ENCODE results near the gene BPIFB3.
"Not testable (repeated sequence)": the region's sequence is repeated elsewhere in the genome, so short reads cannot be mapped to it uniquely, and the experiment has no call there.

BPIFB3 gene

DNA sequence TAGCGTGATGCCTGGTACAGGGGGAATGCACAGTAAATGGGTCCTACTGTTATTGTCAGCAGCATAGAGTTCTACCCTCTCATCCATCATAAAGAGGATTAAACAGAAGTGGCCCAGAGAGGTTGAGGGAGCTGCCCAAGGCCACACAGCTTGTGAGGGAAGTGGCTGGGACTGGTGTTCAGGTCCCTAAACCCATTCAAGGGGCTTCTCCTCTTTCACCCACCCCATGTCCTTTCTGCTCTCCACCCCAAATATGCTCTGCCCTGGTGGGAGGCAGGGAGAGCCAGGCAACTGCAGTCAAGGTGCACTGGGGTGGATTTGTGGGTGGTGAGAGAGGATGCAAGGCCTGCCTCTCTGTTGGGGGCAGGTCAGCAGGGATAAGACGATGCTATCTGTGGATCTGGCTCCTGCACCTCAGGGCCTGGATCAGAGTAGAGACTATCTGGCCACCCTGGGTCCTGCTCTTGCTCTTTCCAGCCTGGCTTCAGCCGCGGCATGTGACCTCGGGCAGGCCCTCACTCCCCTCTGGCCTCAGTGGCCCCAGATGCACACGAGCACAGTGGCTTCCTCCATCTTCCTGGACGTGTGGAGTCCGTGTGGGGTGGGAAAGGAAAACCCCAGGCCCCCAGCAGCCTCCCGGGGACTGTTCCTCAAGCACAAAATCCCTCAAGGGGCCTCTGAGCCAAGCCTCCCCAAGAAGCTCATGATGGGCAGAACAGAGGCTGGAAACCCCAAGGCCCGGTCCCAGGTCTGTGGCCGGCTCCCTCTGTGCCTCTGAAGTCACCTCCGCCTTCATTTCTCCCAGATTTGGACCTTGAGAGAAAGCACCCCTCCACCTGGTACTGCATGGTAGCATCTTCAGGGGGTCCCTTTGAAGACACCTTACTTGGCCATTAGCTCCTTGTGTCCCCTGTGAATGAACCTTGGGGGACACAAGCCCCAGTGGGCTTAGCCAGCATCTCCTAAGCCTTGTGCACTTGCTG lies 25.6 kb upstream of the BPIFB3 start:
- DNase-seq (ENCODE audit: low read depth in 2 of 2, low spot score in 1 of 2): no peak

GRCh38 chr20:33028875-33029274 lies 24.8 kb upstream of the BPIFB3 start:
- DNase-seq (ENCODE audit: low read depth in 2 of 2, low spot score in 1 of 2): no peak

DNA sequence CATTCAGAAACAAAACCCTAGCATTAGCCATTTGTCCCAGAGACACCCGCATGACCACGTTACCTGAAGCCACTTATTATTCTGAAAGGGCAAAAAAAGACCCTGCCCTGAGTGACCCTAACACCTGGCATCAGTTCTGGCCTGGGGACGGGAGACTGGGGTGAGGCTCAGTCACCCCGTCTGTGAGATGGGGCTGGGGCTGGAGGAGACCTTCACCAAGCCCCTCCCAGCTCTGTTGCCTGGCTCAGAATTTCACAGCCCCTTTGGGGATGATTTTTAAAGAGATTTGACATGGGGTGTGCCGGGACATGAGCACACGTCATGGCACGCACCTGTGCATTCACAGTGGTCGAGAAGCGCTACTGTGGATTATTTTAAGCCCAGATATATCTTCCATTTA lies 23.6 kb upstream of the BPIFB3 start:
- DNase-seq (ENCODE audit: low read depth in 2 of 2, low spot score in 1 of 2): no peak

GRCh38 chr20:33030569-33030968 lies 23.1 kb upstream of the BPIFB3 start:
- no peak for DNase-seq (ENCODE audit: low read depth in 2 of 2, low spot score in 1 of 2)

- no peak for DNase-seq (ENCODE audit: low read depth in 2 of 2, low spot score in 1 of 2)
These were observed 22.2 kb upstream of the BPIFB3 start, which contains the start of gene BPIFB6 for GRCh38 chr20:33031531-33031930. BPIFB6 (plus strand) TSS chr20:33031648; CDS start chr20:33031648, 0 bp downstream.

DNA sequence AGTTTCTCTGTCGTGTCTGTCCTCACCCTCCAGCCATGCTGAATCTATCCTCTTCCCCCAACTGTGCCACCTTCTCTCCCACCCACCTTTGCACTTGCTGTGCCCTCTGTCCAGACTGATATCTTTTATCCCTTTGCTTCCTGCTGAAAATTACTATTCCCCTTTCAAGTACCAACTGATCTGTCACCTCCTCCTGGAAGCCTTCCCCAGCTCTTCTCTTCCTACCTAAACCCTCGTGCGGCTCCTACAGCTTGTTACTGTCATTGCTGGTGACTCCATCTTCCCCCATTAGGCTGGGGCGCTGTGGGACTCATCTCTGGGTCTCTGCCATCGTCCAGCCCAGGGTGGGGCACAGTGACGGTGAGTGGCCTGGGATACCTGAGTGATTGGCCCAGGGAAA lies 21.1 kb upstream of the BPIFB3 start:
- no peak for DNase-seq (ENCODE audit: low read depth in 2 of 2, low spot score in 1 of 2)

- DNase-seq (ENCODE audit: low read depth in 2 of 2, low spot score in 1 of 2): no peak
These were observed 20.3 kb upstream of the BPIFB3 start for GRCh38 chr20:33033381-33033780.

GRCh38 chr20:33034115-33034514 lies 19.6 kb upstream of the BPIFB3 start:
- no peak for DNase-seq (ENCODE audit: low read depth in 2 of 2, low spot score in 1 of 2)

- DNase-seq (ENCODE audit: low read depth in 2 of 2, low spot score in 1 of 2): no peak
These were observed 18.7 kb upstream of the BPIFB3 start for GRCh38 chr20:33034901-33035492.

DNA sequence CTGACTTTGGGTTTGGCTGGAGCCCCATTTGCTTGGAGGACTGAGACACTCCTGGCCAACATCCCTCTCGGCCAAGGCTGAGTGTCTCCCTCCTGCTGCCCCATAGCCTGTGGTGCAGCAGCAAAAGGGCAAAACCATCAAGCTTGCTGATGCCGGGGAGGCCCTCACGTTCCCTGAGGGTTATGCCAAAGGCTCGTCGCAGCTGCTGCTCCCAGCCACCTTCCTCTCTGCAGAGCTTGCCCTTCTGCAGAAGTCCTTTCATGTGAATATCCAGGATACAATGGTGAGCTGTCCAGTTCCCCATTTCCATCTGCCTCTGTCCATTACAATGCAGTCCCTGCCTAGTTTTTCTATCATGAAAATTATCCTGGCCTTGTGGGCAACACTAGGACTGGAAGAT lies 16.2 kb upstream of the BPIFB3 start:
- DNase-seq (ENCODE audit: low read depth in 2 of 2, low spot score in 1 of 2): no peak

GRCh38 chr20:33038243-33038642 lies 15.5 kb upstream of the BPIFB3 start:
- DNase-seq (ENCODE audit: low read depth in 2 of 2, low spot score in 1 of 2): no peak

GRCh38 chr20:33042430-33042829 lies 11.3 kb upstream of the BPIFB3 start:
- DNase-seq (ENCODE audit: low read depth in 2 of 2, low spot score in 1 of 2): no peak

DNA sequence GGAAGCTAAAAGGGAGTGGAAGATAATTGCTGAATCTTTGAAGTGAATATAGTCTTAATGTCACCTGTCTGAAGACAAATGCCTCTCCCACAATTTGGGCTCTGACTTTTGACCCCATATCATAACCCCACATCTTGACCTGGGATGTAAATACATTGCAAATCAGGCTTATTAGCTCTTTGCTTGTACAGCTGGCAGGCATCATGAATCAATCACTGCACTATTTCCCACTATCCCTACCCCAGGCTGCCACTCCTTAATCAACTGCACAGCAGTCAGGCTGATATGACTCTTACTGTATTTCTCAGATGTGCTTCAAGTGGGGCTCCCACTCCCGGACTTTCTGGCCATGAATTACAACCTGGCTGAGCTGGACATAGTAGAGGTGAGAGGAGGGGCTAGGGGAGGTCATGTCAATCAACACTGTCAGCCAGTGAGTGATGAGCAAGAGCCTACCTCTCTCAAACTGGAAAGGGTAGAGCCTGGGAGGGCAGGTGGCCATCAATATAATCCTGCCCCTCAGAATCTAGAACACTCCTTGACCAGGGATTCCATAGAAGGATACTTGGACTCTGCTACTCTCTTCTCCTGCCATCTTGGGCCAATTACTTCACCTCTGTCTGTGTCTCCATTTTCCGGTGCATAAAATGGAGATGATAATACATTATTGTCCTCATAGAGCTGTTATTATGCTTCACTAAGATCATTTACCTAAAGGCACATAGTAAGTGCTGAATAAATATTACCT lies 10.5 kb upstream of the BPIFB3 start:
- DNase-seq (ENCODE audit: low read depth in 2 of 2, low spot score in 1 of 2): no peak

DNA sequence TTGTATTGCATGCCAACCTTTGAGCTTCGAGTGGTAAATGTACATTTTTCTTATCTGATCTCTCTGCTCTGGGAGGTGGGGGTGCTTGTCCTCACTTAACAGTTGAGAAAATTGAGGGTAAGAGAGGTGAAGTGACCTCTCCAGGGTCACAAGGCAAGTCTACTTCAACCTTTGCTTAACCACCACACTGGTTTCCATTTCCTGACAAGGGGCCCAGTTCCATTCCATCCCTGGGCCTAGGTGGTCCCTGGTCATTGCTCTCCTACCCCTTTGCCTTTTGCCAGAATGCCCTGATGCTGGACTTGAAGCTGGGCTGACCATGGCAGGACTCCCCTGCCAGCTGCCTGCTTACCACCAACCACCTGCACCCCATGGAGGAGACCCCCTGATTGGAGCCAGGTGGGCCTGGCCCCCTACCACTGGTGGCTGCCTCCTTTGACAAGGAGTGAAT lies 9.9 kb upstream of the BPIFB3 start:
- DNase-seq (ENCODE audit: low read depth in 2 of 2, low spot score in 1 of 2): no peak

GRCh38 chr20:33045129-33045721 lies 8.5 kb upstream of the BPIFB3 start:
- not testable (repeated sequence) for DNase-seq (ENCODE audit: low read depth in 2 of 2, low spot score in 1 of 2)

DNA sequence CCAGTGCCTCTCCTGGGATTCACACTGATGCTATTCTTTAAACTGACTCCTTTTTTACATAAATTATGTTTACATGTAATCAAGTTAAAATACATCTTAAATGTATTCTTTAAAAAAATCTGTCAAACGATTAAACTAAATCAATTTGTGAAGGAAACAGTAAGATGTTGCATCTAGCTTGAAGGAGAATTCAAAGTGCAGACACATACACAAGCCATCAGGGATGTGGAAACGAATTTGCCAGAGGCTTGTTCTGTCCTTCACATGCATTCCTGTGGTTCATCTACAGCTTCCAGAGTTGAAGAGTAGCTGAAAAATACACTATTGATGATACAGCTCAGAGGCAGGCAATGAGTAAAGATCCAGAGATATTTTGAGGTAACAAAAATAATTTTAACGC lies 7.3 kb upstream of the BPIFB3 start:
- no peak for DNase-seq (ENCODE audit: low read depth in 2 of 2, low spot score in 1 of 2)

DNA sequence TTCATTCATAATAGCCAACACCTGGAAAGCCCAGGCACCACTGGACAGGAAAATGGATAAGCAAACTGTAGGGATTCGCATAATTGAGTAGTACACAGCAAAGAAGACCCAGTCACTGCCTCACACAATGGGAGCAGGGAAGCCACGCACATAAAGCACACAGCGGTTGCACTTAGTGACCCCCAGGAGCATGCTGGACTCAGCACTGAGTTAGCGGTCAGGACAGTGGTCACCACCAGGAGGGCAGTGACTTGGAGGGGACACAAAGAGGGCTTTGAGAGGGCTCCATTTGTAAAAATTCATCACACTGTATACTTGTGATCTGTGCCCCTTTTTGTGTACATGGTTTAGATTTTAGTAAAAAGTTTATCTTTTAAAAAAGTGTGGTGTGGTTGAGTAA lies 2.4 kb upstream of the BPIFB3 start:
- DNase-seq (ENCODE audit: low read depth in 2 of 2, low spot score in 1 of 2): no peak

- no peak for DNase-seq (ENCODE audit: low read depth in 2 of 2, low spot score in 1 of 2)
These were observed 678 bp downstream of the BPIFB3 start for GRCh38 chr20:33054381-33054780.

DNA sequence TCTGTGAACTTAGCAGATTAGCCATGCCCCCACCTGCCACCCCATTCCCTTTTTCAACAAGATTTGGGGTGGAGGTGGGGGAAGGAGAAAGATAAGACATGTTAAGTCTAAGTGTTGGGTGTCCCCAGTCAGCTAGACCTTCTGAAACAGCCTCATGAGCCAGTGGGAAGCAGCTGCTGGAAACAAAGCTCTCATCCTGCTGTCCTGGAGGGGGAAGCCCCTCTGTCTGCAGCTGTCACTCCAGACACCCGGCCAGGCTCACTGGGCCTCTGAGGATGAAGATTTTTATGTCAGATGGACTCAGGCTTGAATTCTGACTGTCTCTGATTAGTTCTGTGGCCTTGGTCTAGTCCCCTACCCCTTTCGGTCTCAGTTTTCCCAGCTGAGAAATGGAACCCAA lies 1.1 kb downstream of the BPIFB3 start:
- no peak for DNase-seq (ENCODE audit: low read depth in 2 of 2, low spot score in 1 of 2)

DNA sequence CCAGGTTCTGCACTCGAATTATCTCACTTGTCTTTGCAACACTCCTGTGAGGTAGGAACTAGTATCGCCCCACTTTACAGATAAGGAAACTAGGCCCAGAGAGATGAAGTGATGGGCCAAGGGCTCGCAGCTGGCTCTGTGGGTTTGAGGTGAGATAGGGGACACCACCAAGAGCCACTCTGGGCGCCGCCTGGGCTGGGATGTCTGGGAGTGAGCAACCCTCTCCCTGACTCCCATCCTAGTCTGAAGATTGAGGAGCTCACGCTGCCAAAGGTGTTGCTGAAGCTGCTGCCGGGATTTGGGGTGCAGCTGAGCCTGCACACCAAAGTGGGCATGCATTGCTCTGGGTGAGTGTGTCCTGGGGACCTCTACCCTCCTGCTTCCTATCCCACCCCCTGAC lies 5.4 kb downstream of the BPIFB3 start:
- DNase-seq (ENCODE audit: low read depth in 2 of 2, low spot score in 1 of 2): no peak

DNA sequence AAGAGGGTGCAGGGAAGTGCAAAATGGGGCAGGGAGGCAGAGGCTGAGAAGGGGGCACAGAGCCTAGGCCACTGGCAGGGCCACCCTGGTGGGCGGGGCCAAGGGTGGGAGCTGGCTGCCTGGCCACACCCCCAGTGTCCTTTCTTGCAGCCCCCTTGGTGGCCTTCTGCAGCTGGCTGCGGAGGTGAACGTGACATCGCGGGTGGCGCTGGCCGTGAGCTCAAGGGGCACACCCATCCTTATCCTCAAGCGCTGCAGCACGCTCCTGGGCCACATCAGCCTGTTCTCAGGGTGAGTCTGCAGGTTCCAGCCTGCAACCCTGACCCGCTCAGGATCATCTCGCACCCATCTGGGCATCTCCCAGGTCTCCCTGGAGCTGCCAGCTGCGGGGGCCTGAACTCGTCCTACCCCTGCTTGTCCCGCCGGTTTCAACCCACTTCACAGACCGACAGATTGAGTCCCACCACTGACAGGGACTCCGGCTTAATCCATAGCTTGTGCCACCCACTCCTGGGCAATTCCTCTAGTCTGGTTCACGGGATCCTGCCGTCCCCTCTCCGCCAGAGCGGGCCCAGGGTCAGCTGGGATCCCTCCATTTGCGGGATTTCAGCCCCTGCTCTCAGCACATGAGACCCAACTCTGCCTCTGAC lies 6.2 kb downstream of the BPIFB3 start:
- no peak for DNase-seq (ENCODE audit: low read depth in 2 of 2, low spot score in 1 of 2)

Measured in stimulated activated CD8-positive, alpha-beta memory T cell treated with anti-CD3 and anti-CD28 coated beads, Interleukin-4, amount 100 ng/mL, for 4 hours (primary cell).